ENCODE measurements around the gene RNGTT. TPM values are rescaled to one million over a fixed set of nuclear protein-coding genes. Genes with fewer than 3 reads are reported as not detected.

RNGTT gene
- total and polyA plus RNA-seq, 10 of the 15 experiments (the other 5 are each of a cell fraction or from before 2014, with no cell fraction given) = 7.7 to 30.4 (median 22.2) TPM

GRCh38 chr6:88808381-88808780 is 155.0 kb downstream of the RNGTT start (continued):
- no peak for TF ChIP-seq ESRRA (IDR thresholded peaks at IDR 0.05; ENCODE audit: low read length)
- no peak for TF ChIP-seq BCL11A (IDR thresholded peaks at IDR 0.05; ENCODE audit: low read depth, low read length)

DNA sequence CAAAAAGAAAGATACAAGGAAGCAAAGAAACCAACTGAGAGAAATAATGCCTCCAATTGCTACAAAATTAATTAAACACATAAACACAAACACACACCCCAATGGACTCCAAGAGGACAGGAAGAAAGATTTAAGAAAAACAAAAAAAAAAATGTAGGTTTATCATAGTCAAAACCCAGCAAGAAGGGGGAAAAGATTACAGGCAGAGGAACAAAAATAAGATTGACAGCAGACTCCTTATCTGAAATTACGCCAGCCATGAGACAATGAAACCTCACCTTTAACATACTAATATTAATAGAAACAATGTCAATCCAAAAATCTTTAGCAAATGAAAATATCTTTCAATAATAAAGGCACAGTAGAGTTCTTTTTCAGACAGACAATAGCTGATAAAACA is 155.8 kb downstream of the RNGTT start:
- POLR2A ChIA-PET = no interaction called here
- intact Hi-C loops (cut with micrococcal nuclease; ENCODE audit: unreplicated experiment) = no loop called here

More for the DNA sequence above, 155.8 kb downstream of the RNGTT start:
- H2AFZ ChIP-seq (ENCODE audit: control insufficient read depth, low read depth, low read length) = no peak overlapping the region
- ATAC-seq (no peak), FAIRE-seq (no peak), DNase-seq (ENCODE audit: low read depth, low spot score) (no peak)
- H3K4me2 ChIP-seq (ENCODE audit: control insufficient read depth, insufficient read depth) = no peak overlapping the region
- H3K27me3 ChIP-seq (replicated peaks in 1 of 2; ENCODE audit: control insufficient read depth in 2 of 2, insufficient read depth in 2 of 2, low read length in 1 of 2) = no peaks in the 10 kb centered on the region
- 92% methylated on average over 1 of the region's 1 CpG for WGBS (ENCODE audit: insufficient coverage, insufficient replicate concordance, low lambda C conversion rate, missing lambda C conversion rate)
- ChIA-PET RAD21 (ENCODE audit: unreplicated experiment) (no interaction called here), SMC1A (ENCODE audit: uncharacterized antibody, unreplicated experiment) (interaction anchor here (1.2 kb wide), 1 partner anchor 12 kb away, joined by 3 read pairs; no protein-coding TSS in a partner anchor), CTCF (no interaction called here)
- no peaks in the 10 kb centered on the region for H3K79me2 ChIP-seq (ENCODE audit: control insufficient read depth, insufficient read depth, low read length)
- peaks cover 5% of the 10 kb centered on the region for H3K9me3 ChIP-seq (replicated peaks; ENCODE audit: control insufficient read depth, insufficient read depth, low read length)
- H3K27ac ChIP-seq (ENCODE audit: control insufficient read depth, insufficient read depth) = no peak overlapping the region
- H4K20me1 ChIP-seq (ENCODE audit: control insufficient read depth, insufficient read depth) = no peaks in the 10 kb centered on the region
- BruUV-seq (replicated peaks) = no TSS peak
- TF ChIP-seq MLLT1 (IDR thresholded peaks at IDR 0.05) (no peak), CBX5 (IDR thresholded peaks at IDR 0.05; ENCODE audit: low read depth) (peak; percentile 87)
- TF ChIP-seq, protein P1, sequence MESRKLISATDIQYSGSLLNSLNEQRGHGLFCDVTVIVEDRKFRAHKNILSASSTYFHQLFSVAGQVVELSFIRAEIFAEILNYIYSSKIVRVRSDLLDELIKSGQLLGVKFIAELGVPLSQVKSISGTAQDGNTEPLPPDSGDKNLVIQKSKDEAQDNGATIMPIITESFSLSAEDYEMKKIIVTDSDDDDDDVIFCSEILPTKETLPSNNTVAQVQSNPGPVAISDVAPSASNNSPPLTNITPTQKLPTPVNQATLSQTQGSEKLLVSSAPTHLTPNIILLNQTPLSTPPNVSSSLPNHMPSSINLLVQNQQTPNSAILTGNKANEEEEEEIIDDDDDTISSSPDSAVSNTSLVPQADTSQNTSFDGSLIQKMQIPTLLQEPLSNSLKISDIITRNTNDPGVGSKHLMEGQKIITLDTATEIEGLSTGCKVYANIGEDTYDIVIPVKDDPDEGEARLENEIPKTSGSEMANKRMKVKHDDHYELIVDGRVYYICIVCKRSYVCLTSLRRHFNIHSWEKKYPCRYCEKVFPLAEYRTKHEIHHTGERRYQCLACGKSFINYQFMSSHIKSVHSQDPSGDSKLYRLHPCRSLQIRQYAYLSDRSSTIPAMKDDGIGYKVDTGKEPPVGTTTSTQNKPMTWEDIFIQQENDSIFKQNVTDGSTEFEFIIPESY (IDR thresholded peaks at IDR 0.05) = no peak
- in situ Hi-C loops (cut with MboI) = no loop called here
- H3K36me3 ChIP-seq (ENCODE audit: control insufficient read depth in 2 of 2, insufficient read depth in 2 of 2, low read length in 1 of 2) = peaks cover 0 to 9% of the 10 kb centered on the region in 2 experiments; a peak in 2 of 4 replicates
- no peak overlapping the region for H3K9ac ChIP-seq (ENCODE audit: control insufficient read depth, insufficient read depth, low read length)
- H3K4me1 ChIP-seq (ENCODE audit: control insufficient read depth, insufficient read depth, low read length) = no peaks in the 10 kb centered on the region
- no peak overlapping the region for H3K4me3 ChIP-seq
